ENCODE data around the gene HSD17B1.

Gene HSD17B1

DNA sequence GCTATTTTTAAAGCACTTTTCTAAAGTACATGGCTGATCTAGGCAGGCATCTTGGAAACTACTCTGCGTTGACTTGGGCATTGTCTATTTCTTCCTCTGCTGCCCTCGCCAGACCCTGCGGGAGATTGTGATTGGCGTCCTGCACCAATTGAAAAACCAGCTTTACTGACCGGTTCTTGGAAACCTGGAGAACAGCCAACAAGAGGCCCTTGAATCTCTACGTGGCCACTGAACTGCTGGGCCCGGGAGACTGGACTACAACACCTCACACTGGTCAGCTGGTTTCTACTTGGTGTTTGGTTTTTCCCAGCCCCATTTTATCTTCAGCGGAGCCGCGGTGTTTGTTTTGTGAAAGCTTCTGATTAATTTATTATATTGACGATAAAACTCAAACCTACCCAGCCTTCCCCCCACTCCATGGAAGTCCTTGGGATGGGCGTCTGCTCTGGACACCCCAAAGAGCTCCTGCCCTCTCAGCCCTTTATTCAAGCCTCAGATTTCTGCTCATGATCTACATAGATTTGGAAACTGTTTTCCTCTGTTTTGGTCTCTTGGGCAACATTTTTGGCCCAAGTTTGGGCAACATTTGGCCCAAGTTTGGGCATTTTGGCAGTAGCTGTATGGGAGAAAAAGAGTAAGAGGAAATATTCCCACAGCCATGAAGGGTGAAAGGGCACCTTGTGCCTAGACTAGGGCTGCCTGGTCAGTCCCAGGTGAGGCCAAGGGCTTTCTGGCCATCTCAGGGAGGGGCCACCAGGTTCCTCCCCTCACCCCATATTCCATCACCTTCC, 18.9 kb downstream of the HSD17B1 start:
- H2AFZ ChIP-seq (ENCODE audit: low read length) = no peak overlapping the region
- no peak overlapping the region for H3K23ac ChIP-seq (ENCODE audit: low read depth, low read length, poor library complexity)
- H2BK12ac ChIP-seq (ENCODE audit: low read length) = no peak overlapping the region
- no peak overlapping the region for H3K18ac ChIP-seq (ENCODE audit: low read length)
- no peak overlapping the region for H3K14ac ChIP-seq (ENCODE audit: low read length)
- peaks cover 12% of the 10 kb centered on the region for H3K79me1 ChIP-seq (ENCODE audit: low read depth, low read length)
- H3K4ac ChIP-seq (ENCODE audit: low read length) = no peak overlapping the region
- no peak overlapping the region for H3K27ac ChIP-seq (replicated peaks; ENCODE audit: low read length)
- H2BK120ac ChIP-seq (ENCODE audit: low read depth, low read length) = no peak overlapping the region
- no CpG with 5 or more reads among the region's 12 CpGs for whole genome bisulfite sequencing, 2 donors (ENCODE audit: extremely low coverage in 2 of 2, insufficient read length in 2 of 2, insufficient replicate concordance in 1 of 2)
- peaks cover 45 to 85% of the 10 kb centered on the region in 2 donors for H3K36me3 ChIP-seq (replicated peaks in 1 of 2; ENCODE audit: control insufficient read depth in 2 of 2, insufficient read depth in 2 of 2, low read length in 2 of 2)
- no peak overlapping the region for H3K9ac ChIP-seq (ENCODE audit: low read depth, low read length, poor library complexity)
- no peak for DNase-seq (ENCODE audit: low spot score)
- no peak overlapping the region for H2BK15ac ChIP-seq (ENCODE audit: low read length)
- no peak overlapping the region for H4K91ac ChIP-seq (ENCODE audit: low read depth, low read length, poor library complexity)
- no peaks in the 10 kb centered on the region for H3K9me3 ChIP-seq (replicated peaks in 1 of 2; ENCODE audit: control insufficient read depth in 2 of 2, insufficient read depth in 1 of 2, low read depth in 1 of 2, low read length in 2 of 2)
- H4K8ac ChIP-seq (ENCODE audit: low read depth, low read length) = no peak overlapping the region
- H3K4me1 ChIP-seq (ENCODE audit: control insufficient read depth in 2 of 2, insufficient read depth in 1 of 2, low read depth in 1 of 2, low read length in 2 of 2) = peaks cover 5 to 10% of the 10 kb centered on the region in 2 donors
- H3K4me3 ChIP-seq (ENCODE audit: low read length in 2 of 2) = no peak overlapping the region
- no peak overlapping the region for H2AK5ac ChIP-seq (ENCODE audit: low read depth, low read length)
- no peaks in the 10 kb centered on the region for H3K27me3 ChIP-seq (ENCODE audit: control insufficient read depth in 3 of 3, insufficient read depth in 3 of 3, low read depth in 1 of 3, low read length in 3 of 3)
- H2BK5ac ChIP-seq (ENCODE audit: low read length) = no peak overlapping the region
- no peak overlapping the region for H3K4me2 ChIP-seq (ENCODE audit: insufficient read depth, low read length, poor library complexity, severe bottlenecking)

DNA sequence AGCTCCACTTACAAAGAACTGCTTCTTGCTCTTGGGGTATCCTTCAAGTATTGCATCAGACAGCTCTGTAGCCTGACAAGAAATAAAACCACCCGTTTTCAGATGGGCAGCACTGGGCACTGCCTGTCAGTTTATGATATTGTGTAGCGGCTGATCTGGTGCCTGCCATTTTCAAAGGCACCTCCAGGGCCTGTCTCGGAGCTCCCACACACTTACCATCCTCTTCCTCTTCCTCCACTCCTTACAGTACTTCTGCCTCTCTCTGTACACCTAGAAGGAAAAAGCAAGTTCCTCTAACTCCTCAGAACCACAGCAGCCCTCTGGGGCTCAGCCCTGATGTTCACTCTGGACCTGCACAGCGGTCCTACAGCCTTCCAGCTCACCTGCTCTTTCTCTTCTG, 20.4 kb downstream of the HSD17B1 start:
- Histone ChIP-seq H2BK12ac (ENCODE audit: low read length) (no peak overlapping the region), H3K18ac (ENCODE audit: low read length) (no peak overlapping the region), H3K14ac (ENCODE audit: low read length) (no peak overlapping the region), H2AFZ (ENCODE audit: low read length) (no peak overlapping the region), H3K4ac (ENCODE audit: low read length) (no peak overlapping the region), H3K27ac (replicated peaks; ENCODE audit: low read length) (no peak overlapping the region), H3K36me3 (replicated peaks in 1 of 2; ENCODE audit: control insufficient read depth in 2 of 2, insufficient read depth in 2 of 2, low read length in 2 of 2) (peaks cover 45 to 88% of the 10 kb centered on the region in 2 donors), H2BK5ac (ENCODE audit: low read length) (no peak overlapping the region), H4K8ac (ENCODE audit: low read depth, low read length) (no peak overlapping the region), H3K4me2 (ENCODE audit: insufficient read depth, low read length, poor library complexity, severe bottlenecking) (no peak overlapping the region), H3K23ac (ENCODE audit: low read depth, low read length, poor library complexity) (no peak overlapping the region), H3K79me1 (ENCODE audit: low read depth, low read length) (peaks cover 6% of the 10 kb centered on the region), H3K9me3 (replicated peaks in 1 of 2; ENCODE audit: control insufficient read depth in 2 of 2, insufficient read depth in 1 of 2, low read depth in 1 of 2, low read length in 2 of 2) (no peaks in the 10 kb centered on the region), H3K4me1 (ENCODE audit: control insufficient read depth in 2 of 2, insufficient read depth in 1 of 2, low read depth in 1 of 2, low read length in 2 of 2) (peaks cover 0 to 8% of the 10 kb centered on the region in 2 donors), H2BK120ac (ENCODE audit: low read depth, low read length) (no peak overlapping the region), H3K9ac (ENCODE audit: low read depth, low read length, poor library complexity) (no peak overlapping the region), H2BK15ac (ENCODE audit: low read length) (no peak overlapping the region), H4K91ac (ENCODE audit: low read depth, low read length, poor library complexity) (no peak overlapping the region), H3K27me3 (ENCODE audit: control insufficient read depth in 3 of 3, insufficient read depth in 3 of 3, low read depth in 1 of 3, low read length in 3 of 3) (no peaks in the 10 kb centered on the region), H2AK5ac (ENCODE audit: low read depth, low read length) (no peak overlapping the region), H3K4me3 (ENCODE audit: low read length in 2 of 2) (no peak overlapping the region)
- WGBS, 2 donors (ENCODE audit: extremely low coverage in 2 of 2, insufficient read length in 2 of 2, insufficient replicate concordance in 1 of 2) = no CpG with 5 or more reads among the region's 4 CpGs
- DNase-seq (ENCODE audit: low spot score) = no peak

DNA sequence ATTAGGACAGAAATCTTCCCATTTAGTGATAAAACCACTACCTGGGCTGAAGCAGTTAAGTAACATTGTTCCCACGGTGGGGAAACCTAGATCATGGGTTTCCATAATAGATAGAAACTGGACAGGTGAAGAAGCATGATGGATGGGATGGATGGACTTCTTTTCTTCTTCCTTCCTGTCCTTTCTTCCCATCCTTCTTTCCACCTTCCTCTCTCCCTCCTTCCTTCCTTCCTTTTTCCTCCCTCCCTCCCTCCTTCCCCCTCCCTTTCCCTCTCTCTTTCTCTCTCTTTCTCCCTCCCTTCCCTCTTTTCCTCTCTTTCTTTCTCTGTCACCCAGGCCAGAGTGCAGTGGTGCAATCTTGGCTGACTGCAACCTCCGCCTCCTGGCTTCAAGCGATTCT, 21.7 kb downstream of the HSD17B1 start:
- no peak overlapping the region for H2AK5ac ChIP-seq (ENCODE audit: low read depth, low read length)
- no peak overlapping the region for H2AFZ ChIP-seq (ENCODE audit: low read length)
- no peak overlapping the region for H3K18ac ChIP-seq (ENCODE audit: low read length)
- DNase-seq (ENCODE audit: low spot score) = no peak
- H3K9me3 ChIP-seq (replicated peaks in 1 of 2; ENCODE audit: control insufficient read depth in 2 of 2, insufficient read depth in 1 of 2, low read depth in 1 of 2, low read length in 2 of 2) = no peaks in the 10 kb centered on the region
- no peaks in the 10 kb centered on the region for H3K27me3 ChIP-seq (ENCODE audit: control insufficient read depth in 3 of 3, insufficient read depth in 3 of 3, low read depth in 1 of 3, low read length in 3 of 3)
- no peak overlapping the region for H3K27ac ChIP-seq (replicated peaks; ENCODE audit: low read length)
- peaks cover 3% of the 10 kb centered on the region for H3K79me1 ChIP-seq (ENCODE audit: low read depth, low read length)
- H3K4me3 ChIP-seq (ENCODE audit: low read length in 2 of 2) = no peak overlapping the region
- no peak overlapping the region for H3K4me2 ChIP-seq (ENCODE audit: insufficient read depth, low read length, poor library complexity, severe bottlenecking)
- no peak overlapping the region for H2BK5ac ChIP-seq (ENCODE audit: low read length)
- no peak overlapping the region for H4K8ac ChIP-seq (ENCODE audit: low read depth, low read length)
- H3K4me1 ChIP-seq (ENCODE audit: control insufficient read depth in 2 of 2, insufficient read depth in 1 of 2, low read depth in 1 of 2, low read length in 2 of 2) = peaks cover 0 to 12% of the 10 kb centered on the region in 2 donors
- H3K14ac ChIP-seq (ENCODE audit: low read length) = no peak overlapping the region
- H3K36me3 ChIP-seq (replicated peaks in 1 of 2; ENCODE audit: control insufficient read depth in 2 of 2, insufficient read depth in 2 of 2, low read length in 2 of 2) = peaks cover 39 to 79% of the 10 kb centered on the region in 2 donors
- H3K4ac ChIP-seq (ENCODE audit: low read length) = no peak overlapping the region
- H3K9ac ChIP-seq (ENCODE audit: low read depth, low read length, poor library complexity) = no peak overlapping the region
- no peak overlapping the region for H2BK12ac ChIP-seq (ENCODE audit: low read length)
- H2BK15ac ChIP-seq (ENCODE audit: low read length) = no peak overlapping the region
- WGBS, 2 donors (ENCODE audit: extremely low coverage in 2 of 2, insufficient read length in 2 of 2, insufficient replicate concordance in 1 of 2) = no CpG with 5 or more reads among the region's 3 CpGs
- H2BK120ac ChIP-seq (ENCODE audit: low read depth, low read length) = no peak overlapping the region
- no peak overlapping the region for H4K91ac ChIP-seq (ENCODE audit: low read depth, low read length, poor library complexity)
- H3K23ac ChIP-seq (ENCODE audit: low read depth, low read length, poor library complexity) = no peak overlapping the region

DNA sequence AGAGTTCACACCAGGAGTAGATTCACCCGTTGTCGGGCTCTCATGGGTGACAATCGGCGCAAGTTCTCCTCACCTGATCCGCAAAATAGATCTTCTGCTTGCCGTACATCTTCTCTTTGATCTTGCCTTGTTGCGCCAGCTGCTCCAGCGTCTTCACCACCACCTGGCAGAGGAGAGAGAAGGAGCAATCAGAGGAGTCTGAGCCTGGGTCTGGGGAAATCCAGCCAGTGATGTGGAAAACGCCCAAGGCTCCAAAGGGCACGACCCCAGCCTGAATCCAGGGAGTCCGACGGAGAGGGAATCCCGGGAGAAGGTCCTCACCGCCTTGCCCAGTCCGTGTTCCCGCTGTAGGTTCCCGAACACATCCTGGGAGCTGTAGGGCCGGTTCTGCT, 24.4 kb downstream of the HSD17B1 start:
- WGBS, 2 donors (ENCODE audit: extremely low coverage in 2 of 2, insufficient read length in 2 of 2, insufficient replicate concordance in 1 of 2) = no CpG with 5 or more reads among the region's 18 CpGs
- H3K9me3 ChIP-seq (replicated peaks in 1 of 2; ENCODE audit: control insufficient read depth in 2 of 2, insufficient read depth in 1 of 2, low read depth in 1 of 2, low read length in 2 of 2) = no peaks in the 10 kb centered on the region
- H3K23ac ChIP-seq (ENCODE audit: low read depth, low read length, poor library complexity) = peak overlapping the region; percentile 29
- no peaks in the 10 kb centered on the region for H3K27me3 ChIP-seq (ENCODE audit: control insufficient read depth in 3 of 3, insufficient read depth in 3 of 3, low read depth in 1 of 3, low read length in 3 of 3)
- no peak overlapping the region for H2BK120ac ChIP-seq (ENCODE audit: low read depth, low read length)
- no peak overlapping the region for H3K14ac ChIP-seq (ENCODE audit: low read length)
- DNase-seq (ENCODE audit: low spot score) = peak; percentile 26
- peaks cover 0 to 12% of the 10 kb centered on the region in 2 donors for H3K4me1 ChIP-seq (ENCODE audit: control insufficient read depth in 2 of 2, insufficient read depth in 1 of 2, low read depth in 1 of 2, low read length in 2 of 2)
- peak overlapping the region; percentile 67 for H3K4me2 ChIP-seq (ENCODE audit: insufficient read depth, low read length, poor library complexity, severe bottlenecking)
- H3K36me3 ChIP-seq (replicated peaks in 1 of 2; ENCODE audit: control insufficient read depth in 2 of 2, insufficient read depth in 2 of 2, low read length in 2 of 2) = peaks cover 34 to 78% of the 10 kb centered on the region in 2 donors
- no peak overlapping the region for H2BK15ac ChIP-seq (ENCODE audit: low read length)
- H3K4me3 ChIP-seq (ENCODE audit: low read length in 2 of 2) = peak overlapping the region; percentile 83 to 98
- peak overlapping the region; percentile 94 for H3K9ac ChIP-seq (ENCODE audit: low read depth, low read length, poor library complexity)
- peak overlapping the region; percentile 2 for H2BK5ac ChIP-seq (ENCODE audit: low read length)
- peak overlapping the region; percentile 85 for H3K18ac ChIP-seq (ENCODE audit: low read length)
- H3K79me1 ChIP-seq (ENCODE audit: low read depth, low read length) = peaks cover 3% of the 10 kb centered on the region
- H2AK5ac ChIP-seq (ENCODE audit: low read depth, low read length) = no peak overlapping the region
- H3K27ac ChIP-seq (replicated peaks; ENCODE audit: low read length) = peak overlapping the region; percentile 38
- H4K8ac ChIP-seq (ENCODE audit: low read depth, low read length) = no peak overlapping the region
- no peak overlapping the region for H2BK12ac ChIP-seq (ENCODE audit: low read length)
- H2AFZ ChIP-seq (ENCODE audit: low read length) = peak overlapping the region; percentile 94
- no peak overlapping the region for H3K4ac ChIP-seq (ENCODE audit: low read length)
- no peak overlapping the region for H4K91ac ChIP-seq (ENCODE audit: low read depth, low read length, poor library complexity)

Measured in neuronal stem cell (in vitro differentiated cells).